BJ (cell line): ENCODE measurements around the gene CAV1. TPM values are rescaled to one million over a fixed set of nuclear protein-coding genes. Genes with fewer than 3 reads are reported as not detected.

ENCODE experiments used
- CTCF ChIA-PET: fragments of 350-600 bp; formaldehyde crosslinking; extraction: SDS; loops from one replicate; lab custom pipeline; 2021; ENCODE audit warnings: antibody characterized with exemption, inconsistent platforms; lab: Yijun Ruan, JAX
- POLR2A ChIA-PET: fragments of 300-600 bp; sonication (Branson Sonifier 250); formaldehyde crosslinking; extraction: SDS; loops from one replicate; lab custom pipeline; 2021; ENCODE audit warnings: antibody characterized with exemption; lab: Charles Lee
- DNase-seq: peaks from one replicate; pipeline ENCODE4 v3.0.0-alpha.2; 2011; ENCODE audit warnings: low read depth
- H3K27me3 ChIP-seq: 2 replicates; pipeline ENCODE4 v1.6.0; 2011; ENCODE audit warnings: low read length; ENCODE audit not compliant: control insufficient read depth, insufficient read depth
- H3K36me3 ChIP-seq: 2 replicates; pipeline ENCODE4 v1.5.1; 2011; ENCODE audit warnings: low read length; ENCODE audit not compliant: control insufficient read depth, insufficient read depth
- H3K4me3 ChIP-seq: 2 replicates; pipeline ENCODE4 v1.5.1; 2011; ENCODE audit warnings: low read depth, mild to moderate bottlenecking, control low read depth, low read length
- polyA plus RNA-seq: library from polyadenylated mRNA; depleted of rRNA; stranded (reverse); fragments of >200 nt; gene quantifications from 2 replicates; pipeline ENCODE4 v1.2.3, GENCODE V29; 2011
- TF ChIP-seq, protein P1 (sequence below): IDR thresholded peaks from 2 replicates; pipeline ENCODE4 v1.5.1; 2011; ENCODE audit warnings: low read depth, mild to moderate bottlenecking, control low read depth, inconsistent platforms, low read length, moderate library complexity; ENCODE audit not compliant: insufficient read depth

Gene CAV1
- polyA plus RNA-seq, 1 experiment: 2,064 TPM

DNA sequence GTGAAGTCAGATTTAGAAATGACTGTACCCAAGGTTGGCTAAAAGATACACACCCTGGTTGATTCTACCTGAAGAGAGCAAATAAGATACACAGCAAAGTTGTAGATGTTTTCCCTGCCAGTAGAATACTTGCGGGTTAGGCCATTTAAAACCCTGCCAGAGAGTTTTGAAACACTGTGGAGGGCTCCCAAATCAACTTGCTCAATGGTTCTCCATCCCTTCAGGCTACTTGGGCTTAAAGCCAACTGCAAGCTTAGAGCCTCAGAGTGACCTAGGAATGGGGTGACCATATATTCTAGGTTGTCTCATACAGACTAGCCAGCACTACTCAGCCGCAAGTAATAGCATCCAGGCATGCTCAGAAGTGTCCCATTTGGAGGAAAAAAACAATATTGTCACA is 10.0 kb downstream of the CAV1 start:
- TF ChIP-seq, protein P1, sequence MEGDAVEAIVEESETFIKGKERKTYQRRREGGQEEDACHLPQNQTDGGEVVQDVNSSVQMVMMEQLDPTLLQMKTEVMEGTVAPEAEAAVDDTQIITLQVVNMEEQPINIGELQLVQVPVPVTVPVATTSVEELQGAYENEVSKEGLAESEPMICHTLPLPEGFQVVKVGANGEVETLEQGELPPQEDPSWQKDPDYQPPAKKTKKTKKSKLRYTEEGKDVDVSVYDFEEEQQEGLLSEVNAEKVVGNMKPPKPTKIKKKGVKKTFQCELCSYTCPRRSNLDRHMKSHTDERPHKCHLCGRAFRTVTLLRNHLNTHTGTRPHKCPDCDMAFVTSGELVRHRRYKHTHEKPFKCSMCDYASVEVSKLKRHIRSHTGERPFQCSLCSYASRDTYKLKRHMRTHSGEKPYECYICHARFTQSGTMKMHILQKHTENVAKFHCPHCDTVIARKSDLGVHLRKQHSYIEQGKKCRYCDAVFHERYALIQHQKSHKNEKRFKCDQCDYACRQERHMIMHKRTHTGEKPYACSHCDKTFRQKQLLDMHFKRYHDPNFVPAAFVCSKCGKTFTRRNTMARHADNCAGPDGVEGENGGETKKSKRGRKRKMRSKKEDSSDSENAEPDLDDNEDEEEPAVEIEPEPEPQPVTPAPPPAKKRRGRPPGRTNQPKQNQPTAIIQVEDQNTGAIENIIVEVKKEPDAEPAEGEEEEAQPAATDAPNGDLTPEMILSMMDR: no peak
- Histone ChIP-seq H3K27me3 (no peaks in the 10 kb centered on the region), H3K4me3 (no peak overlapping the region), H3K36me3 (peaks cover 17% of the 10 kb centered on the region)
- ChIA-PET POLR2A (no interaction called here), CTCF (interaction anchor here (1.9 kb wide), 1 partner anchor 9 kb away, joined by 10 read pairs; no protein-coding TSS in a partner anchor)
- DNase-seq: no peak

- TF ChIP-seq, protein P1: no peak
- ChIA-PET POLR2A (no interaction called here), CTCF (interaction anchor here (1.9 kb wide), 1 partner anchor 9 kb away, joined by 10 read pairs; no protein-coding TSS in a partner anchor)
- peaks cover 16% of the 10 kb centered on the region for H3K36me3 ChIP-seq
- no peak for DNase-seq
- no peaks in the 10 kb centered on the region for H3K27me3 ChIP-seq
- H3K4me3 ChIP-seq: no peak overlapping the region
Observed at GRCh38 chr7:116535416-116535815, 10.6 kb downstream of the CAV1 start.

DNA sequence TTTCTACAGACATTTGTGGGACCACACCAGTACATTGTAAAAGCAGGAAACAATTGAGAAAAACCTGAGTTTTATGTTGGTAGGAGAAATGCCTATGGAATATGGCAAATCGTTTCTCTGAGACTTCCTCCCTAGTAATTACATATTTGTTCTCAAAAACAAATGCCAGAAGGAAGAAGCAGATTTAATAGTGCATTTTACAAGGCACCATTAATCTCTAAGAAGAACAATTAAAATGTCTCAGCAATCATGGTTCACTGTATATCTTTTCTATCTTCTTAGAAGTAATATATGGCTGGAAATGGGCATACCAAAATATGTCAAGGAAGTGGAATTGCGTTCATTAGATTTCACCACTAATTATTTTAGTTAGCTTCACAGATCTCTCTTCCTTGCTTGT is 13.3 kb downstream of the CAV1 start:
- no peak overlapping the region for H3K4me3 ChIP-seq
- no peaks in the 10 kb centered on the region for H3K27me3 ChIP-seq
- TF ChIP-seq, protein P1: no peak
- no peak for DNase-seq
- CTCF ChIA-PET: no interaction called here
- POLR2A ChIA-PET: no interaction called here
- H3K36me3 ChIP-seq: peaks cover 12% of the 10 kb centered on the region

DNA sequence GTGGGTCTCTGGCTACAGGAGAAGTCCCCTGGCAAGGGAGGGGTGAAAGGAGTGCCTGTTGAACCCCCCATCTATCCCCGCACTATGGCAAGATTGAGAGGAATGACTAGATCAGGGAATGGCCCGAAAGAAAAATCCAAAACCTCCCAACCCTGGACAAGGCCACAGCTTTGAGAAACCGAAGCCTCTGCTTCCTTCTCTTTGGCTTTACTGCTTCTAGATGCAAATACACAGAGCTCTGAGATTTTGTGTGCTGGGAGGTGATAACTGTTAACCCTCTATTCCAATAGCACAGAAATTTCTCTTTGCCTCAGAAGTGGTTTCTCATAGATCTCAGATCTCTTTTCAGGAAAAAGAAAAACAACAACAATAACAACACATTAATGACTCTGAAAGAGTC is 15.0 kb downstream of the CAV1 start:
- POLR2A ChIA-PET: no interaction called here
- TF ChIP-seq, protein P1: no peak
- H3K27me3 ChIP-seq: no peaks in the 10 kb centered on the region
- CTCF ChIA-PET: interaction anchor here (0.9 to 1.3 kb wide), 3 partner anchors 14 to 51 kb away, joined by 3 to 4 read pairs (median 3); no protein-coding TSS in a partner anchor
- no peak for DNase-seq
- H3K36me3 ChIP-seq: peaks cover 12% of the 10 kb centered on the region
- no peak overlapping the region for H3K4me3 ChIP-seq

GRCh38 chr7:116540743-116541142 is 15.9 kb downstream of the CAV1 start:
- CTCF ChIA-PET: interaction anchor here (1.2 to 4.4 kb wide), 2 partner anchors 14 to 47 kb away, joined by 3 to 22 read pairs; no protein-coding TSS in a partner anchor
- Histone ChIP-seq H3K4me3 (no peak overlapping the region), H3K27me3 (no peaks in the 10 kb centered on the region), H3K36me3 (peaks cover 12% of the 10 kb centered on the region)
- POLR2A ChIA-PET: no interaction called here
- no peak for DNase-seq
- TF ChIP-seq, protein P1: no peak
